GM12878 (cell line): ENCODE measurements around the gene ASZ1. TPM values are rescaled to one million over a fixed set of nuclear protein-coding genes. Genes with fewer than 3 reads are reported as not detected.

ENCODE experiments used
- ATAC-seq: fragments of 200-7000 bp; cut with Tn5 transposase; 3 replicates; pipeline ENCODE4 v1.9.1; 2020; ENCODE audit warnings: mild to moderate bottlenecking, moderate library complexity
- BruUV-seq: library from RNA; stranded (reverse); fragments of 400-500 nt; replicated peaks from 2 replicates; lab custom pipeline; 2021; lab: Mats Ljungman, UMichigan
- CTCF ChIA-PET: fragments of 300-600 bp; sonication (Branson Sonifier 250); formaldehyde crosslinking; extraction: SDS; loops from one replicate; lab custom pipeline; 2021; ENCODE audit warnings: inconsistent platforms; lab: Yijun Ruan, JAX
- POLR2A ChIA-PET: fragments of 350-600 bp; formaldehyde crosslinking; extraction: SDS; loops from one replicate; lab custom pipeline; 2021; ENCODE audit warnings: inconsistent platforms; lab: Charles Lee
- RAD21 ChIA-PET: fragments of 300-600 bp; sonication (Branson Sonifier 250); formaldehyde crosslinking; loops from one replicate; lab custom pipeline; 2023; ENCODE audit warnings: antibody characterized with exemption; ENCODE audit not compliant: unreplicated experiment; lab: Charles Lee
- SMC1A ChIA-PET: fragments of 300-600 bp; sonication (Branson Sonifier 250); formaldehyde crosslinking; loops from one replicate; lab custom pipeline; 2023; ENCODE audit not compliant: unreplicated experiment, uncharacterized antibody; lab: Charles Lee
- DNase-seq: peaks from one replicate; pipeline ENCODE4 v3.0.0-alpha.2; 2011; ENCODE audit warnings: low read depth, low spot score
- FAIRE-seq: peaks from 3 replicates; lab custom pipeline; 2011; peaks lifted over from hg19 to GRCh38; lab: Jason Lieb, UNC
- H2AFZ ChIP-seq: 2 replicates; pipeline ENCODE4 v1.6.0; 2011; ENCODE audit warnings: low read depth, low read length, control low read depth; ENCODE audit not compliant: control insufficient read depth
- H3K27ac ChIP-seq: 2 replicates; pipeline ENCODE4 v1.5.1; 2011; ENCODE audit warnings: control low read depth; ENCODE audit not compliant: control insufficient read depth, insufficient read depth
- H3K27me3 ChIP-seq, 2 experiments: replicated peaks in 1 of 2; 2 replicates each; pipeline versions ENCODE4 v1.6.0 to v1.6.1; 2011; ENCODE audit warnings: low read length in 1 of 2; ENCODE audit not compliant: control insufficient read depth in 2 of 2, insufficient read depth in 2 of 2
- H3K36me3 ChIP-seq, 2 experiments: 2 replicates each; pipeline ENCODE4 v1.5.1; 2011; ENCODE audit warnings: low read length in 1 of 2; ENCODE audit not compliant: control insufficient read depth in 2 of 2, insufficient read depth in 2 of 2
- H3K4me1 ChIP-seq: 2 replicates; pipeline ENCODE4 v1.6.1; 2011; ENCODE audit warnings: mild to moderate bottlenecking, low read length, moderate library complexity, mixed read lengths; ENCODE audit not compliant: control insufficient read depth, insufficient read depth
- H3K4me2 ChIP-seq: 2 replicates; pipeline ENCODE4 v1.6.0; 2011; ENCODE audit warnings: control low read depth; ENCODE audit not compliant: control insufficient read depth, insufficient read depth
- H3K4me3 ChIP-seq: fragments of 200-600 bp; sonication (generic); 2 replicates; pipeline ENCODE4 v1.5.1; 2016
- H3K79me2 ChIP-seq: 2 replicates; pipeline ENCODE4 v1.6.0; 2011; ENCODE audit warnings: low read length; ENCODE audit not compliant: control insufficient read depth, insufficient read depth
- H3K9ac ChIP-seq: 2 replicates; pipeline ENCODE4 v1.8.0; 2011; ENCODE audit warnings: low read length, control low read depth, mixed read lengths; ENCODE audit not compliant: control insufficient read depth, insufficient read depth
- H3K9me3 ChIP-seq: replicated peaks from 3 replicates; pipeline ENCODE4 v1.5.1; 2011; ENCODE audit warnings: mild to moderate bottlenecking, low read length; ENCODE audit not compliant: control insufficient read depth, insufficient read depth
- H4K20me1 ChIP-seq: 2 replicates; pipeline ENCODE4 v1.6.0; 2011; ENCODE audit not compliant: control insufficient read depth, insufficient read depth
- CHD2 ChIP-seq: IDR thresholded peaks from 2 replicates; pipeline ENCODE4 v1.6.1; 2011; ENCODE audit warnings: low read depth, low read length, improper control_type of control experiment, borderline replicate concordance
- CREM ChIP-seq: IDR thresholded peaks from 2 replicates; pipeline ENCODE4 v1.6.1; 2014; ENCODE audit warnings: antibody characterized with exemption, low read depth
- ETV6 ChIP-seq, 2 experiments: fragments of 450-650 bp in 1 of 2; IDR thresholded peaks in 1 of 2; conservative IDR thresholded peaks in 1 of 2; 2 replicates each; pipeline ENCODE4 v1.6.1; 2014; ENCODE audit warnings: antibody characterized with exemption in 1 of 2, borderline replicate concordance in 1 of 2, low read depth in 1 of 2, mild to moderate bottlenecking in 1 of 2, moderate library complexity in 1 of 2
- EZH2 ChIP-seq: IDR thresholded peaks from 2 replicates; pipeline ENCODE4 v1.6.1; 2012; ENCODE audit warnings: low read depth, mild to moderate bottlenecking, control low read depth, inconsistent platforms, low read length, borderline replicate concordance; ENCODE audit not compliant: control insufficient read depth
- HCFC1 ChIP-seq: fragments of 150-350 bp; IDR thresholded peaks from 2 replicates; pipeline ENCODE4 v1.6.1; 2014; ENCODE audit warnings: low read length
- HDAC6 ChIP-seq: fragments of 200-600 bp; sonication (generic); IDR thresholded peaks from one replicate; pipeline ENCODE4 v1.8.0; 2017; ENCODE audit warnings: antibody characterized with exemption; ENCODE audit not compliant: unreplicated experiment
- KDM1A ChIP-seq: fragments of 200-600 bp; sonication (generic); IDR thresholded peaks from 2 replicates; pipeline ENCODE4 v1.6.1; 2016; ENCODE audit warnings: borderline replicate concordance
- MEF2A ChIP-seq: IDR thresholded peaks from 2 replicates; pipeline ENCODE4 v1.6.1; 2011; ENCODE audit warnings: low read depth, mild to moderate bottlenecking, low read length, moderate library complexity; ENCODE audit not compliant: insufficient read depth
- MEF2B ChIP-seq: fragments of 450-650 bp; IDR thresholded peaks from 2 replicates; pipeline ENCODE4 v1.6.1; 2018; ENCODE audit warnings: mild to moderate bottlenecking, moderate library complexity; ENCODE audit not compliant: partially characterized antibody, poor library complexity, severe bottlenecking
- MYB ChIP-seq: fragments of 150-350 bp; IDR thresholded peaks from 2 replicates; pipeline ENCODE4 v1.6.1; 2014; ENCODE audit warnings: mild to moderate bottlenecking, low read depth, low read length, borderline replicate concordance
- NBN ChIP-seq: fragments of 450-650 bp; IDR thresholded peaks from 2 replicates; pipeline ENCODE4 v1.6.1; 2016
- SREBF1 ChIP-seq: IDR thresholded peaks from 2 replicates; pipeline ENCODE4 v1.6.1; 2012; ENCODE audit warnings: mild to moderate bottlenecking, low read length
- STAT1 ChIP-seq: fragments of 450-650 bp; conservative IDR thresholded peaks from 2 replicates; pipeline ENCODE4 v1.6.1; 2014; ENCODE audit warnings: antibody characterized with exemption, mild to moderate bottlenecking
- STAT3 ChIP-seq: IDR thresholded peaks from 2 replicates; pipeline ENCODE4 v1.6.1; 2011; ENCODE audit warnings: low read depth, low read length, improper control_type of control experiment
- SUZ12 ChIP-seq: fragments of 200-600 bp; sonication (generic); IDR thresholded peaks from one replicate; pipeline ENCODE4 v1.6.1; 2018; ENCODE audit warnings: antibody characterized with exemption, mild to moderate bottlenecking; ENCODE audit not compliant: unreplicated experiment
- TAF1 ChIP-seq: IDR thresholded peaks from 2 replicates; pipeline ENCODE4 v1.6.1; 2011; ENCODE audit warnings: mild to moderate bottlenecking, low read depth, low read length, borderline replicate concordance
- USF1 ChIP-seq: IDR thresholded peaks from 2 replicates; pipeline ENCODE4 v1.6.1; 2011; ENCODE audit warnings: borderline replicate concordance, low read depth, mild to moderate bottlenecking, moderate library complexity, mixed read lengths, low read length; ENCODE audit not compliant: insufficient read depth; ENCODE audit errors: extremely low read length
- USF2 ChIP-seq: IDR thresholded peaks from 2 replicates; pipeline ENCODE4 v1.6.1; 2011; ENCODE audit warnings: low read depth, low read length, improper control_type of control experiment, borderline replicate concordance
- WGBS: methylation state at CpG from one replicate; pipeline ENCODE4 v1.1.6; 2016; ENCODE audit warnings: low lambda C conversion rate; ENCODE audit not compliant: insufficient replicate concordance, insufficient coverage; ENCODE audit errors: missing lambda C conversion rate; 5-methylcytosine and 5-hydroxymethylcytosine counted together
- in situ Hi-C: fragments of 300-500 bp; cut with MboI; formaldehyde crosslinking; loops from 9 replicates; pipeline ENCODE4 v1.14.3; 2018; ENCODE audit warnings: mixed read lengths
- intact Hi-C: fragments of 100-400 bp; cut with micrococcal nuclease; formaldehyde crosslinking; loops from one replicate; pipeline ENCODE4 v1.14.2; 2022; ENCODE audit not compliant: unreplicated experiment
- polyA plus RNA-seq, 11 experiments: library from polyadenylated mRNA; depleted of rRNA in 4 of 11; unstranded in 6 of 11; stranded (reverse) in 5 of 11; fragments of >200 nt; fragmentation: Nextera tagmentation in 4 of 11; fragmentation: Illumina TruSeq in 1 of 11; extraction: Ambion mirVana in 4 of 11; extraction: Trizol in 1 of 11; gene quantifications; 1 replicate in 1 of 11; 2 replicates in 10 of 11; pipeline versions ENCODE4 v1.2.1 to v1.2.3, GENCODE V29; 2011 to 2016; ENCODE audit warnings: inconsistent platforms in 2 of 11, missing spikeins in 2 of 11, low read depth in 1 of 11
- total RNA-seq, 4 experiments: library from RNA; depleted of rRNA in 3 of 4; stranded (reverse); fragments of >200 nt in 3 of 4; fragmentation: Illumina TruSeq in 1 of 4; extraction: Trizol in 1 of 4; gene quantifications; 2 replicates each; pipeline versions ENCODE4 v1.2.1 to v1.2.3, GENCODE V29; 2013 to 2021

ASZ1 gene
- total and polyA plus RNA-seq, 10 of the 15 experiments (the other 5 are each of a cell fraction or from before 2014, with no cell fraction given), result 0.04 to 0.09 (median 0.06) TPM; not detected in 5

GRCh38 chr7:117383483-117384189, 43.7 kb downstream of the ASZ1 start:
- WGBS, result 61% methylated on average over 3 of the region's 3 CpGs
- in situ Hi-C loops (no loop called here), intact Hi-C loops (loop anchor here (5.0 kb wide), 1 partner anchor 36 kb away; no protein-coding TSS in a partner anchor)
- Histone ChIP-seq H3K36me3 (no peaks in the 10 kb centered on the region), H3K9me3 (no peaks in the 10 kb centered on the region), H2AFZ (no peak overlapping the region), H3K4me3 (no peak overlapping the region), H3K79me2 (no peaks in the 10 kb centered on the region), H4K20me1 (no peaks in the 10 kb centered on the region), H3K4me1 (no peaks in the 10 kb centered on the region)
- FAIRE-seq, result no peak
- no peak for TF ChIP-seq MYB
- TF ChIP-seq CHD2, result no peak
- no peak for TF ChIP-seq USF2
- TF ChIP-seq KDM1A, result no peak
- TF ChIP-seq STAT1, result no peak
- no peak for TF ChIP-seq HCFC1
- no peak for TF ChIP-seq SUZ12
- TF ChIP-seq STAT3, result no peak
- TF ChIP-seq CREM, result no peak
- TF ChIP-seq EZH2, result no peak
- TF ChIP-seq ETV6 (conservative IDR thresholded peaks at IDR 0.05 in 1 of 2, IDR thresholded peaks at IDR 0.05 in 1 of 2; ENCODE audit: borderline replicate concordance in 1 of 2, low read depth in 1 of 2), result no peak
- TF ChIP-seq HDAC6, result no peak
- TF ChIP-seq USF1, result no peak
- no peak for TF ChIP-seq SREBF1
- TF ChIP-seq TAF1, result no peak
- TF ChIP-seq NBN, result no peak
- no peak for TF ChIP-seq MEF2A
- TF ChIP-seq MEF2B, result no peak
- TF ChIP-seq, all 136 proteins: peak for 0
- POLR2A ChIA-PET, result interaction anchor here (1.2 to 1.3 kb wide), 2 partner anchors 35 to 171 kb away, joined by 3 read pairs; no protein-coding TSS in a partner anchor
- no peak overlapping the region for H3K4me2 ChIP-seq
- H3K27ac ChIP-seq, result no peak overlapping the region
- H3K9ac ChIP-seq, result no peak overlapping the region
- CTCF ChIA-PET, result interaction anchor here (1.1 to 4.9 kb wide), 20 partner anchors 10 to 768 kb away, joined by 3 to 99 read pairs (median 6); no protein-coding TSS in a partner anchor
- H3K27me3 ChIP-seq, result no peaks in the 10 kb centered on the region
- RAD21 ChIA-PET, result interaction anchor here (0.7 to 5.3 kb wide), 22 partner anchors 9 to 399 kb away, joined by 3 to 51 read pairs (median 6); partner anchors contain the start of gene WNT2
- no peak for DNase-seq
- no peak for ATAC-seq
- BruUV-seq, result no TSS peak
- SMC1A ChIA-PET, result interaction anchor here (0.7 to 4.9 kb wide), 21 partner anchors 9 to 260 kb away, joined by 3 to 109 read pairs (median 6); no protein-coding TSS in a partner anchor
